Activated CD8-positive, alpha-beta memory T cell treated with anti-CD3 and anti-CD28 coated beads, Interleukin-2, amount 50 U/mL, for 1 hour (primary cell): ENCODE results near the gene PIK3C2G.
"Not testable (repeated sequence)": the region's sequence is repeated elsewhere in the genome, so short reads cannot be mapped to it uniquely, and the experiment has no call there.

ENCODE experiments used
- DNase-seq: peaks from one replicate; pipeline ENCODE4 v3.0.0-alpha.2; 2020; ENCODE audit errors: extremely low read depth

Gene PIK3C2G

DNA sequence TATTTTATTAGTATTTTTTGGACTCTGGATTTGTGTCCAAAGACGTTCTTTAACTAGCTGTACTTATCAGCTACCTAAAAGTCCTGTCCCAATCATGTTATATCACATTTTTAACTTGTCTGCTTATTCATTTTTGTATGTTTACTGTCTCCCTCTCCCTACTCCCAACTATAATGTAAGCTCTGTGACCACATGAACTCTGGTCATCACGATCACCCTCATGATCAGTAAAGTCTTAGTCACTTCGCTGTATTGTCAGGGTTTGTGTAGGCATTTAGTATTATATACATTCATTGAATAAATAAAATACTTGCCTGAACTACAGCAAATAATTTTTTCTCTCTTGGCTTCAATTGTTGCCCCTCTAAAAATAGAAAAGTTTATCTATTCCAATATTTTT is 211.0 kb downstream of the PIK3C2G start:
- DNase-seq, result no peak

DNA sequence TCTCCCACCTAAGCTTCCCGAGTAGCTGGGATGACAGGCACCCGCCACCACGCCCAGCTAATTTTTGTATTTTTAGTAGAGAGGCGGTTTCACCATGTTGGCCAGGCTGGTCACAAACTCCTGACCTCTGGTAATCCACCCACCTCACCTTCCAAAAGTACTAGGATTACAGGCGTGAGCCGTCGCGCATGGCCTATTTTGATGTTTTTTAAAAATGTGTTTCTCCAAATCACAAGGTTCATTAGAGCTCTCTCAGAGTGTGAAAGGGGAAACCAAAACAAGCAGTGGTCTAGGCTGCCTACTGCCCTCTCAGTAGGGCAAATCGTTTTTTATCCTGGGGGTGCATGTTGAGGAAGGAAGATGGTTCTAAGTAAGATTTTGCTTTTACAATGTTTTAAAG is 211.5 kb downstream of the PIK3C2G start:
- no peak for DNase-seq

DNA sequence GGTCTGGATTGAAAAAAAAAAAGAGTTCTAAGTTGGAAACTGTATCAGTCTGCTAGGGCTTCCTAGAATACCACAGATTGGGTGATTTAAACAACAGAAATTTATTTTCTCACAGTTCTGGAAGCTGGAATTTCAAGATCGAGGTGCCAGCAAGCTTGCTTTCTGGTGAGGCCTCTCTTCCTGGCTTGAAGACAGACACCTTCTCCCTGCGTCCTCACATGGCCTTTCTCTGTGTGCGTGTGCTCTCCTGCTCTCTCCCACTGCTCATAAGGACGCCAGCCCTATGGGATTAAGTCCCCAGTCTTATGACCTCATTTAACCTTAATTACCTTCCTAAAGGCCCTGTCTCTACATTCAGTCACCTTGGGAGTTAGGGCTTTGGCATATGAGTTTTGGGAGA is 215.5 kb downstream of the PIK3C2G start:
- no peak for DNase-seq

DNA sequence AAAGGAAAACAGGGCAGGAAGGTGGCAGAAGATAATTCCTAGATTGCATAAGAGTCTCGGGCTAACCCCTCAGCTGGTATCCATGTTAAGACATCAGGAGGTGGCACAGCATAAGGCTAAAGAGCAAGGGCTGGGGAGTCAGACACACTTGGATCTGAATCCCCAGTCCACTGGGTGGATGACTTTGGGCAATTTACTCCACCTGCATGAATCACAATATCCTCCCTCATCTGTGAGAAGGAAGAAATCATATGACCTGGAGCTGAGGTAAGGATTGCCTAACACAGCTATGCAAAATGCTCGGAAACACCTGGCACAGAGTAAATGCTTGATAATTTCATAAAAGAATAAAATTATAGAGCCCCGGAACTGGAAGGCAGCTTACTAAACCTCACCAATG is 217.9 kb downstream of the PIK3C2G start:
- no peak for DNase-seq

DNA sequence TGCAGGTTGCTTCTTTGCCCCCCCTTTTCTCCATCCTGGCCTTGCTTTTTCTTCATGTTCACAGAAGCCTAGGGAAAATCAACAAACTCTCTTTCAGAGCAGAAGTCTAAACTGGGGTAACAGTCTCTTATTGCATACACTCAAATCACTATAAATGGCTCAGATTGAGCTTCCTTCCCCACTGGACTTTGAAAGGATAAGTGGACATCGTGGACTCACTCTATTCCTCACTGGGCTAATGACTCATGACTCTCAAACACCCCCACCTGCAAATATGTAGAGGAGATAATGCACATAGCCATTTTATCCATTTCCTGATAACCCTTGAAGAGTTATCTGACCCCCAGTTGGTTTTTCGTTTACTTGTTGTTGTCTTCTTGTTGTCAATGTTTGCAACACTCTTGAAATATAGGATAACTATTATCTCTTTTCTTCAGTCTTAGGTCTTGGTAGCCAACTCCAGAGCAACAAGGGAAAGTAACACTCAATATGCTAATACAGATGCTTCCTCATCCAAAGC is 221.3 kb downstream of the PIK3C2G start:
- DNase-seq, result no peak

DNA sequence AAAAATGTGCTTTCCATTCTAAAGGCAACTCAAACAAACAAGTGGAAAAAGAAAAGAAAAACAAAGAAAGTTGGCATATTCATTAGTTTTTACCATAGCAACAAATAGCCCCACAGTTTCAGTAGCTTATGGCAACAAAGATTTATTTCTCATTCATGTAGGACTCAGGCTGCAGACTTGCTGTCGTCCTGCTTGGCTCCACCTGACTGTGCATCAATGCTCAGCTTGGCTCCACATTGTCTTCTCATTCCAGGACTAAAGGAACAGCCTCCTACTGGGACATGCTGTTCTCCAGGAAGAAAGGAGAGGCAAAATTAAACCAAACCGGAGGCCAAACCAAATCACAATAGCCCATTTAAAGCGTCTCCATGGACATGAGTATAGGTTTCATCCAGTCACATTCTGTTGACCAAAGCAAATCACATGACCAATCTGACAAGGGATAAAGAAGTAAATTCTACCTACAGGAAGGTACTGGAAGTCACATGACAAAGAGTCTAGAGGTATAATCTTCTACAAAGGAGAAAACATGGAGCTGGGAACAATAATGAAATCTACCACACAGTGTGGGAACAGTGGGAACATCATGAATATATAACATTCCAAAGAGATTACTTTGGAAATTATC is 222.5 kb downstream of the PIK3C2G start:
- no peak for DNase-seq

DNA sequence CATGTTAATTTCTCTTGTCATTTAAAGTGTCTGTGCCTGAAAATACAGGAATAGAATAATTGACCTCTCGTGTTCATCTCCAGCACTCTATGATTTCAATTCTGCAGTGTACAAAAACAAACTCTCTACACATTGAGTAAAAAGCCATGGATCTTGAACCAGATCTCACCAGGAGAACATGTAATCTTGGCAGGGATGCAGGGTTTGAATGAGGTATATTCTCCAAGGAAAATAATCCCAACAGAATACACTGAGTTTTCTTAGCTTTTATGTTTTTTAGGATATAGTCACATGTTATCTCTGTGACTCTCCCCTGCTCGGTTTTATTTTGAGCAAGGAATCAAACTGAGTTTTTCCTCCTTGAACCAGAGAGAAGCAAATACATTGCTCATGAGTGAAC is 224.7 kb downstream of the PIK3C2G start:
- DNase-seq, result no peak

DNA sequence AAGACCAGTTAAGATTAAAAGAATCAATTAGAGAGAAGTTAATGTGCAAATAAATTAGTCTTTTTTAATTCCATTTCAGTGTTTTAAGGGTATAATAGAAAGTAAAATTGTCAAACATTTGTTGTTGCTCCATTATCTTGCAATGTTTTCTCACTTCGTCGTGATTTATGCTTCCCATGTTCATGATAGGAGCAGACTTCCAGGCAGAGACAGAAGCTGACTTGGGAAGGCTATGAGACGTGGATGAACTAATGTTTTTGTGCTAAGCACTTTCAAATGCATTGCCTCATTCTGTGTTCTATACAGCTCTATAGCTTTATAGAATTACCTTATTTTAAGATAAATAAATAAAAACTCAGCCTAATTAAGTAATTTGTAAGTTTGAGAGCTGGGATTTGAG is 226.2 kb downstream of the PIK3C2G start:
- DNase-seq, result no peak

DNA sequence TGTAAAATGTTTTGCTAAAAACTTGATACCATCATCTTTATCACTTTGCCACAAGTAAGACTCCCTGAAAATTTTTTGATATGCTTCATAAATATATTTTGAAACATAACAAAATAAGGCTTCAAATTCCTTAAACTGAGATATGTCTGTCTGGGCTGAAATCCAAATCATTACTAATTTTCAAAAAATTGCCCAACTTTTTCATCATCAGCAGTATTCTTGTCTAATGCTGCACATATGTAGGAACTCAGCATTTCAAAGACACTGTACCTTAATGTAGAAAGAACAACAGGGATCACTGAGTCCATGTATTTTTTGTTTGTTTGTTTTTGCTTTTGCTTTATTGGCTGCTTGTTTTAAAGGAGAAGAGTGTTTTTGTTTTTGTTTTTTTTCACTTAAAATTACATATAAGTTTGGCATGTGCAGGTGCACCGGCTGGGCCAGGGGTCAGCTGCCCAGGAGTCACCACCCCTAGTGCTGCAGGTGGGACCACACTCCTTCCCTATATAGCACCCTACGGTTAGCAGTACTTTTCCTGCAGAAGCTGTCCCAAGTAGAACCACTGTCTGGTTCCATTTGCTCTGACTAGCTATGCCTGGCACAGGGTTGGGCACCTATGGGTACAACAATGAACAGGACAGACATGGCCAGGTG is 231.2 kb downstream of the PIK3C2G start:
- no peak for DNase-seq

DNA sequence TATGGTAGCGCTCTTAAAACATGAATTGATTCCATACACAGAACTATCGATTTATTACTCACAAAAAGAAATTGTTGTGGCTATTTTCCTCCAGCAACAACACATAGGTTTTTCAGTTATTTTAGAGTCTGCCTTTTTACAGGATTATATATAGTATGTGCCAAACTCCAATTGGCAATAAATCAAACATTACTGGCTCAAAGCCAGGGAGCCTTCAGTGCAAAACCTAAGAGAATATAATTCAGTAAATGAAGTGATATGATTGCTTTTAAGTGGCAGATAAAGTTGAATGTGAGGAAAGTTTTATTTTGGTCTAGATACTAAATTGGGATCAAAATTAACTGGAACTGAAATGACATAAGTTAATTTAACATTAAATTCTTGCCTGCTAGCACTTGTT is 234.8 kb downstream of the PIK3C2G start:
- no peak for DNase-seq

DNA sequence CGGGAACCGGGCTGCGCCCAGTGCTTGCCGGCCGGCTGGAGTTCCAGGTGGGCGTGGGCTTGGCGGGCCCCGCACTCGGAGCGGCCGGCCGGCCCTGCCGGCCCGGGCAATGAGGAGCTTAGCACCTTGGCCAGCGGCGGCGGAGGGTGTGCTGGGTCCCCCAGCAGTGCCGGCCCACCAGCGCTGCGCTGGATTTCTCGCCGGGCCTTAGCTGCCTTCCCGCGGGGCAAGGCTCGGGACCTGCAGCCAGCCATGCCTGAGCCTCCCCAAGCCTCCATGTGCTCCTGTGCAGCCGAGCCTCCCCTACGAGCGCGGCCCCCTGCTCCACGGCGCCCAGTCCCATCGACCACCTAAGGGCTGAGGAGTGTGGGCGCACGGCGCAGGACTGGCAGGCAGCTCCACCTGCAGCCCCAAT is 238.8 kb downstream of the PIK3C2G start:
- not testable (repeated sequence) for DNase-seq

DNA sequence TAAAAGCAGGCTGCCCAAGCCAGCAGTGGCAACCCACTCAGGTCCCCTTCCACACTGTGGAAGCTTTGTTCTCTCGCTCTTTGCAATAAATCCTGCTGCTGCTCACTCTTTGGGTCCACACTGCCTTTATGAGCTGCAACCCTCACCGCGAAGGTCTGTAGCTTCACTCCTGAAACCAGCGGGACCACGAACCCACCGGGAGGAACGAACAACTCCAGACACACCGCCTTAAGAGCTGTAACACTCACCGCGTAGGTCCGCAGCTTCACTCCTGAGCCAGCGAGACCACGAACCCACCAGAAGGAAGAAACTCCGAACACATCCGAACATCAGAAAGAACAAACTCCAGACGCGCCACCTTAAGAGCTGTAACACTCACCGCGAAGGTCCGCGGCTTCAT is 239.4 kb downstream of the PIK3C2G start:
- DNase-seq, result not testable (repeated sequence)

DNA sequence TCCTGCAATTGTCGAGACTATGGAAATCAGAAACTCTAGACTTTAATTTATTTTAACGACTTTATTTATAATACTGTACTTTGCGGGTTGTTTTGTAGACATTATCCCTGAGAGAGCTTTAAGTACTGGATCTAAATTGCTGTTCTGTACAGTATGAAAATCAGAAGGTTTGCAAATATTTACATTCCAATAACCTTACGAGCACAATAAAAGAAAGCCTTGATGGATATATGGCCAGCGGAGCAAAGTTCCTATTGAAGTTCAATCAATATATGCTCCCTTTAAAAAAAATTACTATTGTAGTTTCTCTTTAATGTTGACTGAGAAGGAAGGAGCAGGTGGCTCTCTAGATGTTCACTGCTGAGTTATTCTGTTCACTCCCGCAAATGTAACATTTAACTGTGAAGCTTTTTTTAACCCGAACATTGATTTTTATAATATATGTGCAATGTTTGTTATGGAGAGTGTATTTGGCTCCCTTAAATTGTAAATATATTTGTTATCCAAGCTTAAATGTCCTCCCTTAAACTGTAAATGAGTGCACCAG is 241.2 kb downstream of the PIK3C2G start:
- DNase-seq, result no peak

DNA sequence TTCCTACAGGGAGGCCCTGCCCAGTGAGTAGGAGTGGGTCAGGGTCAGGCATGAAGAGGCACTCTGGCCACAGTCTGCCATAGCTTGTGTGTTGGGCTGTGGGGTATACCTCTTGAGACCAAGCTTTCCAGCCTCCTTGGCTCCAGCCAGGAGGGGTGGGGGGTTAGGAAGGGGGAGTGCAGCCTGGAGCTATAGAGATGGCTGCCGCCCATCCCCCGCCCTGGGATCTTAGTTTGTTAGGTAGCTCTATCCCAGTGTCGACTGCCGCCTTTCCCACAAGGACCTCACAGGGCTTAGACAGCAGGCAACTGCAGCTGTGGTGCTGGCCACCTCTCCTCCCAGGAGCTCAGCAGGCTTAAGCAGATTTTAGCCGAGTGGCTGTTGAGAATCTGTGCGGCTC is 260.1 kb downstream of the PIK3C2G start:
- no peak for DNase-seq

DNA sequence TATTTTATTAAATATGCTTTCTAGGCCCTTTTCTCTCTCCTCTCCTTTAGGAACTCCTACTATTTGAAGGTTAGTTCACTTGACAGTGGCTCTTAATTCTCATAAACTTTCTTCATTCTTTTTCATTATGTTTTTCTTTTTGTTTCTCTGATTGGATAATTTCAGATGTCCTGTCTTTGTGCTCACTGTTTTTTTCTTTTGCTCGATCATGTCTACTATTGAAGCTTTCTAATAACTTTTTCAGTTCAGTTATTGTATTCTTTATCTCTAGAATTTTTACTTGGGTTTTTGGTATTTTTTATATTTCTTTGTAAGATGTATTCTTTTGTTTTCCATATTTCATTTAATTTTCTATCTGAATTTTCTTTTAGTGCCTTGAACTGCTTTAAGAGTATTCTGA is 261.5 kb downstream of the PIK3C2G start:
- no peak for DNase-seq

DNA sequence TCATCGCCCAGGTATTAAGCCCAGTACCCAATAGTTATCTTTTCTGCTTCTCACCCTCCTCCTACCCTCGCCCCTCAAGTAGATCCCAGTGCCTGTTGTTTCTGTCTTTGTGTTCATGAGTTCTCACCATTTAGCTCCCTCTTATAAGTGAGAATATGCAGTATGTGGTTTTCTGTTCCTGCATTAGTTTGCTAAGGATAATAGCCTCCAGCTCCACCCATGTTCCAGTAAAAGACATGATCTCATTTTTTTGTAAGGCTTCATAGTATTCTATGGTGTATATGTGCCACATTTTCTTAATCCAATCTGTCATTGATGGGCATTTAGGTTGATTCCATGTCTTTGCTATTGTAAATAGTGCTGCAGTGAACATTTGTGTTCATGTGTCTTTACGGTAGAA is 281.2 kb downstream of the PIK3C2G start:
- not testable (repeated sequence) for DNase-seq

DNA sequence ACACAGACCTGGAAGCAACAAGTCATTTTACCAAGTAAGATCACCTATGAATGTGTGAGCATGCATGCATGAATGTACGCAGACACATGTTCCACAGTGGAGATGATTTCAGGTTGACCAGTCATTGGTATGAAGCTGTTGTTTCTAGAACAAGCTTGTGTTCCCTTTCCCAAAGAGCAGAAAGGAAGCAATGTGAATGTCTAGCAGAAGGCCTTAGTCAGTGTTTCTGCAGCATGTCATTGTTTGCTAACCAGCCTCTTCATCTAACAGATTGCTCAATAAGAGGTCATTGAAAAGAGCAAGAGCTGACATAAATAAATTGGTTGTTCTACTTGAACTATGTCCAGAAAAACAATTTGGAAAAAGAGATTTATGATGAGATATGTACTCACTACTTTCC is 285.1 kb downstream of the PIK3C2G start:
- no peak for DNase-seq

DNA sequence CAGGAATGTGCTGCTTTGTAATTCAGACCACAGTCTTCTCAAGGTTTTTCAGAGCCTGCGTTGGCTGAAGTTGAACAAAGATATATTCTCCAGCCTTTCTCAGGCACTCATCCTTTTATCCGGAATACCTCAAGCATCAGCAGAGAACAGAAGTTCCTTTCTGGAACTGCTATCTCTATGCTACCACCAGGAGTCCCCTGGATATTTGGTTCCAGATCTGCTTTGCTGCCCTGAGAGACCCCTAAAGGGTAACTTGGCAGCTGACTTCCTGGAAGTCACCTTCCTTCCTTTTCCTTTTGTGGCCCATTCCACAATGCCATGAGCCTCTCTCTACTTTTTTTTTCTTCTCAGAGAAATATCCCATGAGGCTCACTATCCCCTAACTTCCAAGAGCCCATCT is 288.3 kb downstream of the PIK3C2G start:
- no peak for DNase-seq

DNA sequence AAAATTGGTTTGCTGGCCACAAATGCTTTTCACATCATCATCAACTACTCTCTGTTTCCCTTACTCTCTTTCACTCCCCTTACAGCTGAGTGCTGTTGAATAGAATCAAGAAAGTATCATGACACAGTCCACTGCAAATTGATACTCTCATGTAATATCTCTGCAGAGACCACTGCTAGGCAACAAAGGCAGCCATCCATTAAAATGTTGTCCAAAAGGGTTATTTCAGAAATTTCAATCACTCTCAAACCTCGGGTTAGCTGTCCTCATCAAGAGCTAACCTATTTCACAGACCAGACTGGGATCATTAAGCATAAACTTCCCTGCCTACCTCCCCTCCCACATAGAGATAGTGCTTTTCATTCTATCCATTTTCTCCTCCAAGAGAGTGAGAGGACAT is 289.8 kb downstream of the PIK3C2G start:
- no peak for DNase-seq

DNA sequence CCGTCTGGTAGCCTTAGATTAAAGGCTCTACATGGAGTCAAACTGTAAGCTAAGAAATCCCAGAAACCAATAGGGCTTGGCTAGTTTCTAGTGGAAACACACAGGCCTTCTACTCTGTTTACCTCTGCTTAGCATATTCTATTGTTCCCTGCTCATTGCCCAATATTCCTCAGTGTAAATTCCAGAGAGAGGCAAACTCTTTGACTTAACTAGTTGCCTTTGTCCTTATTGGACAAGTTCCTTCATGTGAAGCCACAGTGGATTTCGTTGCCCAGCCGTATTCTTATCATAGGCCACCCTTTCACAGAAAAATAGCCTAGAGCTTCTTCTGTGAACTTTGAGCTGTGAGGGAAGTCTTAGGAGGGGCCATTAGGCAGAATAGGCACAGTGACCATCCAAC is 290.4 kb downstream of the PIK3C2G start:
- no peak for DNase-seq

DNA sequence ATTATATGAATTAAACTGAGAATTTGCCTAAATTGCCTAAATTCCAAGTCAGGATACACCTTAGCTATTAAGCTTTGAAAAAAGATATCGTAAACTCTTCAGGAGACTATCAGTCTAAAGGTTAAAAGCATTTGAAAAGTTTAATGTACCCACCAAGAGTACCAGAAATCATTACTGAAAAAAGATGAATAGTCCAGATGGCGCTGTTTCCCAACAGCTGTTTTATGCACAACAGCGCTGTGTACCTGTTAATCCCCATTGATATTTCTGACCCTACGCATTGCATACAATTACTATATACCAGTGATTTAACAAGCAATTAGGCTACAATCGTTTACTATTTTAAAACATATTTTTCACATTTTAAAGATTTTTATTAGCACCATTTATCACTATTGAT is 291.5 kb downstream of the PIK3C2G start:
- DNase-seq, result no peak

DNA sequence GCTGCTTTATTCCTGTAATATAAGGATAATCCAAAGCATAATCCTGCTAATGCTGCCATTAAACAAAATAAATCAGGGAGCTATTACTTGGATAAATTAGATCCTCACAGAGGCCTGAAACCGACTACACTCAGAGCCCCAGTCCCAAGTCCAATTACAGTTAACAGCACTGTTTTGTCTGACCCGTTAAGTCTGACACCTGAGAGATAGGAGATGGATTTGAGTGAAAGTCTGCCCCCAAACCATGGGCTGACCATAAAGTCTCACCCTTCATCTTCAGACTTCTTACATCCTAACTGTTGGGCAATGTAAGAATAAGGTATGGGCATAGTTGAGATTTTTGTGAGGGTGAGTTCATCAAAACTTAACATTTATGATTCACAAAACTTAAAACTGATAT is 294.8 kb downstream of the PIK3C2G start:
- DNase-seq, result no peak

DNA sequence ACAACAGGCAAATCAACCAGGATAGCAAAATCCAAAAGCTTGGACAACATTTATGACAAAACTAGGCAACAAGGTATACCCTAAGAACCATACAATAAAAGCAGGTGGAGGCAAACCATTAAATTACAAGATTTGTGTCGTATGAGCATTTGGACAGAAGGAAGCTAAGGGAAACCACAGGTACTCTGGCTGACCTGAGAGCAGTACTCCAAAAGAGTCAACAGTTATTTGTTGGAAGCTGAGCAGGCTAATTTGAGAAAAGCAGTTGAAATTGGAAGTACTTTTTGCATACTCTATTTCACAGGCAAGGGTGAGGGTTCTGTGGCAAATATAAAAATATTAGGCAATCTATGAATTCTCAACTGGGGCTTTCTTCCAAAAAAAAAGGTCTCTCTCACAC is 297.9 kb downstream of the PIK3C2G start:
- no peak for DNase-seq
